ENCODE results near the gene POU3F1.

DNA sequence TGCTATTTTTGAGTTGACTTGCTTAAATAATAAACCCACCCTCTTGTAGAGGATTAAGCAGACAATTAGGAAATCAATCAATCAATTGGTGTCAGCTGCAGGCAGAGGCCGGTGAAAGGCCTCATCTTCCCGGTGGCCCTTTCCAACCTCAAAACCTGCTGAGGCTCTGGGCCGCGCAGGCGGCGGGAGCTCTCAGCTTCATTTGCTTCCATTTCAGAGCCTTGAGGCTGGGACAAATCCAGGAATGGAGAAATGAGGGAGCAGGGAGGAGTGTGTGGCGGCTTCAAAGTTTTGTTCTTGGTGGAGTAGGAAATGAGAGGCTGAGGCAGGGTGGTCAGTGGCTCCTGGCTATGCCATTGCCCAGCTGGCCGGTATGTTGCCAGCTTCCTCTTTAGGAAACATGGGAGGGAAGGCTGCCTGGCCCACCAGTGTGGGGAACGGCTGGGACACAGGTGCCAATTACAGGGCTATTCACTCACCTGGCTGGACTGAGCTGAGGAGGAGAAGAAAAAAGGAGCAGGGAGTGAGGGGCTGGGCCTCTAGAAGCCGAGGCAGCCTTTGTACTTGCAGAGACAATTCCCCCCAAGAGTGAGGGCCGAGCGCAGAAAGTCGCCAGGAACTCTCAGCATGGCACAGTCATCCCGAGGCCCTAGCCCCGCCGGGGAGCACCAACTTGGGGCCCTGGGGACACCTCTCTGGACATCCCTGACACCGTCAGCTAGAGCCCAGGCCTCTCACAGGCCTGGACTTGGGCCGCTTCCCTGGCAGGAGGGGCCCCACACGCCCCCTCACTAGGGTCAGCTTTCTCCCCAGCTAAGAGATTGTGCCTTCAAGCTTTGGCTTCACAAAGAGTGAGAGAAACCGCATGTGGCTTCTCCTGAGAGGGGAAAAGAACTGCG lies 4.4 kb downstream of the POU3F1 start:
- TF ChIP-seq POLR2AphosphoS5 (IDR thresholded peaks at IDR 0.05): no peak
- no peak for TF ChIP-seq POLR2A (IDR thresholded peaks at IDR 0.05)

Data from spleen (tissue), 3 donors.